Cardiac fibroblast (primary cell): ENCODE measurements around the gene C1S.

Source experiments
- DNase-seq, 2 donors: peaks; one replicate each; pipeline versions ENCODE4 v3.0.0 to v3.0.0-alpha.2; 2010; ENCODE audit warnings: low read depth in 2 of 2
- H3K4me3 ChIP-seq, 2 donors: replicated peaks in 1 of 2; 1 replicate in 1 of 2; 2 replicates in 1 of 2; pipeline ENCODE4 v1.5.1; 2011; ENCODE audit warnings: low read depth in 2 of 2, low read length in 2 of 2, mild to moderate bottlenecking in 2 of 2, moderate library complexity in 1 of 2
- CTCF ChIP-seq: IDR thresholded peaks from one replicate; pipeline ENCODE4 v1.5.1; 2011; ENCODE audit warnings: low read depth, mild to moderate bottlenecking, low read length, inconsistent platforms

The C1S gene

GRCh38 chr12:7114008-7114407 is 53.5 kb downstream of the C1S start:
- H3K4me3 ChIP-seq, result no peak overlapping the region
- DNase-seq, result no peak
- TF ChIP-seq CTCF, result no peak

- TF ChIP-seq CTCF, result no peak
- H3K4me3 ChIP-seq, result no peak overlapping the region
- no peak for DNase-seq
Observed at GRCh38 chr12:7114851-7115250, 54.3 kb downstream of the C1S start.

- DNase-seq, result no peak
- no peak for TF ChIP-seq CTCF
Observed at GRCh38 chr12:7116196-7116595, 55.7 kb downstream of the C1S start.

GRCh38 chr12:7116916-7117315 is 56.4 kb downstream of the C1S start:
- H3K4me3 ChIP-seq, result no peak overlapping the region
- no peak for TF ChIP-seq CTCF
- no peak for DNase-seq

More at GRCh38 chr12:7116196-7116595, 55.7 kb downstream of the C1S start:
- H3K4me3 ChIP-seq, result no peak overlapping the region

GRCh38 chr12:7117670-7118069 is 57.2 kb downstream of the C1S start:
- no peak for TF ChIP-seq CTCF

GRCh38 chr12:7118881-7119280 is 58.4 kb downstream of the C1S start:
- no peak for DNase-seq
- H3K4me3 ChIP-seq, result no peak overlapping the region
- TF ChIP-seq CTCF, result no peak

More at GRCh38 chr12:7117670-7118069, 57.2 kb downstream of the C1S start:
- no peak overlapping the region for H3K4me3 ChIP-seq
- DNase-seq, result no peak

- no peak for TF ChIP-seq CTCF
- no peak for DNase-seq
Observed at GRCh38 chr12:7120166-7120565, 59.6 kb downstream of the C1S start.

More at GRCh38 chr12:7120166-7120565, 59.6 kb downstream of the C1S start:
- H3K4me3 ChIP-seq, result no peak overlapping the region
